ACC112 (cell line): Measurements from ENCODE around the gene ARHGAP22.

Experiments used
- H2AFZ ChIP-seq: fragments of 200-600 bp; sonication (generic); one replicate; pipeline ENCODE4 v1.6.0; 2017; ENCODE audit warnings: antibody characterized with exemption, low read length; ENCODE audit not compliant: unreplicated experiment
- H3K27ac ChIP-seq: fragments of 200-600 bp; sonication (generic); 2 replicates; pipeline ENCODE4 v1.5.1; 2014; ENCODE audit warnings: low read depth, mild to moderate bottlenecking, antibody characterized with exemption, low read length, moderate library complexity
- H3K27me3 ChIP-seq: fragments of 200-600 bp; sonication (generic); 2 replicates; pipeline ENCODE4 v1.6.1; 2014; ENCODE audit warnings: mild to moderate bottlenecking, antibody characterized with exemption, low read length, moderate library complexity, mixed read lengths; ENCODE audit not compliant: insufficient read depth
- H3K36me3 ChIP-seq: fragments of 200-600 bp; sonication (generic); 2 replicates; pipeline ENCODE4 v1.6.1; 2016; ENCODE audit warnings: mild to moderate bottlenecking, antibody characterized with exemption, low read length, moderate library complexity, mixed read lengths; ENCODE audit not compliant: insufficient read depth
- H3K4me1 ChIP-seq: fragments of 200-600 bp; sonication (generic); one replicate; pipeline ENCODE4 v1.6.1; 2016; ENCODE audit warnings: low read length, mixed read lengths; ENCODE audit not compliant: insufficient read depth, unreplicated experiment, control insufficient read depth
- H3K4me3 ChIP-seq: fragments of 200-600 bp; sonication (generic); 2 replicates; pipeline ENCODE4 v1.5.1; 2014; ENCODE audit warnings: mild to moderate bottlenecking, low read depth, low read length
- H3K79me2 ChIP-seq: fragments of 200-600 bp; sonication (generic); one replicate; pipeline ENCODE4 v1.6.0; 2016; ENCODE audit warnings: low read length; ENCODE audit not compliant: control insufficient read depth, unreplicated experiment, insufficient read depth

ARHGAP22 gene

GRCh38 chr10:48474765-48475365 is 130.0 kb downstream of the ARHGAP22 start:
- no peaks in the 10 kb centered on the region for H3K27me3 ChIP-seq
- H3K79me2 ChIP-seq, result peaks cover 20% of the 10 kb centered on the region
- no peak overlapping the region for H3K4me3 ChIP-seq
- no peak overlapping the region for H2AFZ ChIP-seq
- no peak overlapping the region for H3K27ac ChIP-seq
- no peaks in the 10 kb centered on the region for H3K36me3 ChIP-seq
- H3K4me1 ChIP-seq, result no peaks in the 10 kb centered on the region

- H2AFZ ChIP-seq, result no peak overlapping the region
- H3K27ac ChIP-seq, result no peak overlapping the region
- H3K4me1 ChIP-seq, result no peaks in the 10 kb centered on the region
- no peaks in the 10 kb centered on the region for H3K27me3 ChIP-seq
- peaks cover 20% of the 10 kb centered on the region for H3K79me2 ChIP-seq
- no peak overlapping the region for H3K4me3 ChIP-seq
- H3K36me3 ChIP-seq, result no peaks in the 10 kb centered on the region
Measured at GRCh38 chr10:48473704-48474103, 131.2 kb downstream of the ARHGAP22 start.

- H3K27me3 ChIP-seq, result no peaks in the 10 kb centered on the region
- no peak overlapping the region for H3K27ac ChIP-seq
- H3K79me2 ChIP-seq, result peaks cover 20% of the 10 kb centered on the region
- H3K4me3 ChIP-seq, result no peak overlapping the region
- no peak overlapping the region for H2AFZ ChIP-seq
- H3K4me1 ChIP-seq, result no peaks in the 10 kb centered on the region
- H3K36me3 ChIP-seq, result no peaks in the 10 kb centered on the region
Measured at GRCh38 chr10:48472501-48473069, 132.3 kb downstream of the ARHGAP22 start.

- no peaks in the 10 kb centered on the region for H3K4me1 ChIP-seq
- no peak overlapping the region for H3K27ac ChIP-seq
- H3K4me3 ChIP-seq, result no peak overlapping the region
- no peaks in the 10 kb centered on the region for H3K36me3 ChIP-seq
- H3K79me2 ChIP-seq, result peaks cover 20% of the 10 kb centered on the region
- no peak overlapping the region for H2AFZ ChIP-seq
- no peaks in the 10 kb centered on the region for H3K27me3 ChIP-seq
Measured at GRCh38 chr10:48470893-48471805, 133.7 kb downstream of the ARHGAP22 start.

GRCh38 chr10:48470115-48470892 is 134.6 kb downstream of the ARHGAP22 start:
- peaks cover 15% of the 10 kb centered on the region for H3K79me2 ChIP-seq
- no peaks in the 10 kb centered on the region for H3K4me1 ChIP-seq
- no peaks in the 10 kb centered on the region for H3K27me3 ChIP-seq
- H3K4me3 ChIP-seq, result no peak overlapping the region
- H2AFZ ChIP-seq, result no peak overlapping the region
- H3K36me3 ChIP-seq, result no peaks in the 10 kb centered on the region
- H3K27ac ChIP-seq, result no peak overlapping the region

- no peak overlapping the region for H3K27ac ChIP-seq
- H2AFZ ChIP-seq, result no peak overlapping the region
- H3K27me3 ChIP-seq, result no peaks in the 10 kb centered on the region
- H3K4me1 ChIP-seq, result no peaks in the 10 kb centered on the region
- peaks cover 11% of the 10 kb centered on the region for H3K79me2 ChIP-seq
- no peak overlapping the region for H3K4me3 ChIP-seq
- H3K36me3 ChIP-seq, result no peaks in the 10 kb centered on the region
Measured at GRCh38 chr10:48469516-48470020, 135.3 kb downstream of the ARHGAP22 start.

- Histone ChIP-seq H2AFZ (no peak overlapping the region), H3K79me2 (peaks cover 11% of the 10 kb centered on the region), H3K4me3 (no peak overlapping the region), H3K4me1 (no peaks in the 10 kb centered on the region), H3K27ac (no peak overlapping the region), H3K36me3 (no peaks in the 10 kb centered on the region), H3K27me3 (no peaks in the 10 kb centered on the region)
Measured at GRCh38 chr10:48468866-48469511, 135.9 kb downstream of the ARHGAP22 start.

- Histone ChIP-seq H3K27ac (no peak overlapping the region), H3K27me3 (no peaks in the 10 kb centered on the region), H3K4me1 (no peaks in the 10 kb centered on the region), H3K36me3 (no peaks in the 10 kb centered on the region), H2AFZ (no peak overlapping the region), H3K4me3 (no peak overlapping the region), H3K79me2 (peaks cover 11% of the 10 kb centered on the region)
Measured at GRCh38 chr10:48468130-48468790, 136.6 kb downstream of the ARHGAP22 start.

GRCh38 chr10:48467669-48468068 is 137.2 kb downstream of the ARHGAP22 start:
- H3K27me3 ChIP-seq, result no peaks in the 10 kb centered on the region
- no peaks in the 10 kb centered on the region for H3K4me1 ChIP-seq
- no peak overlapping the region for H3K4me3 ChIP-seq
- no peak overlapping the region for H3K27ac ChIP-seq
- H2AFZ ChIP-seq, result no peak overlapping the region
- peaks cover 10% of the 10 kb centered on the region for H3K79me2 ChIP-seq
- no peaks in the 10 kb centered on the region for H3K36me3 ChIP-seq
